ENCODE data around the gene C16orf78.

The C16orf78 gene

GRCh38 chr16:49415083-49415482 is 41.5 kb downstream of the C16orf78 start:
- Histone ChIP-seq H3K79me1 (ENCODE audit: low read length) (no peaks in the 10 kb centered on the region), H2AK5ac (ENCODE audit: low read length) (no peak overlapping the region), H2BK120ac (ENCODE audit: insufficient read depth, low read length, poor library complexity) (no peak overlapping the region), H2AFZ (ENCODE audit: insufficient read depth, low read length, poor library complexity) (no peak overlapping the region), H3K4me3 (ENCODE audit: low read depth, low read length) (no peak overlapping the region), H3K23ac (ENCODE audit: low read length) (no peak overlapping the region), H4K8ac (ENCODE audit: low read depth, low read length) (no peak overlapping the region), H3K18ac (ENCODE audit: low read length) (no peak overlapping the region), H3K27me3 (ENCODE audit: insufficient read depth, low read length) (no peaks in the 10 kb centered on the region), H3K4me1 (ENCODE audit: control insufficient read depth in 1 of 2, insufficient read depth in 2 of 2, low read length in 2 of 2) (no peaks in the 10 kb centered on the region), H4K91ac (ENCODE audit: low read depth, low read length) (no peak overlapping the region), H3K36me3 (ENCODE audit: control insufficient read depth in 1 of 2, insufficient read depth in 2 of 2, low read length in 2 of 2) (no peaks in the 10 kb centered on the region), H3K4ac (ENCODE audit: low read depth, low read length) (no peak overlapping the region), H2BK5ac (ENCODE audit: low read depth, low read length, poor library complexity) (no peak overlapping the region), H3K9ac (ENCODE audit: low read length) (no peak overlapping the region), H3K79me2 (ENCODE audit: control insufficient read depth, insufficient read depth, low read length, poor library complexity) (no peaks in the 10 kb centered on the region), H3K4me2 (ENCODE audit: low read length) (no peak overlapping the region), H3K9me3 (ENCODE audit: insufficient read depth, low read depth, low read length) (no peaks in the 10 kb centered on the region), H4K12ac (ENCODE audit: low read depth, low read length) (no peak overlapping the region), H3K14ac (ENCODE audit: low read length) (no peak overlapping the region), H3K27ac (ENCODE audit: low read depth, low read length) (no peak overlapping the region), H2BK12ac (ENCODE audit: low read length) (no peak overlapping the region)
- DNase-seq, result no peak
- WGBS (ENCODE audit: extremely low coverage, insufficient coverage, insufficient read length), result no CpG with 5 or more reads among the region's 10 CpGs

- H3K9me3 ChIP-seq (ENCODE audit: insufficient read depth, low read depth, low read length), result no peaks in the 10 kb centered on the region
- H3K18ac ChIP-seq (ENCODE audit: low read length), result no peak overlapping the region
- H3K14ac ChIP-seq (ENCODE audit: low read length), result no peak overlapping the region
- no peak overlapping the region for H2AK5ac ChIP-seq (ENCODE audit: low read length)
- no peak overlapping the region for H3K27ac ChIP-seq (ENCODE audit: low read depth, low read length)
- H2BK120ac ChIP-seq (ENCODE audit: insufficient read depth, low read length, poor library complexity), result no peak overlapping the region
- H3K9ac ChIP-seq (ENCODE audit: low read length), result no peak overlapping the region
- H3K4me1 ChIP-seq (ENCODE audit: control insufficient read depth in 1 of 2, insufficient read depth in 2 of 2, low read length in 2 of 2), result no peaks in the 10 kb centered on the region
- H2BK12ac ChIP-seq (ENCODE audit: low read length), result no peak overlapping the region
- no peak overlapping the region for H3K23ac ChIP-seq (ENCODE audit: low read length)
- no peaks in the 10 kb centered on the region for H3K27me3 ChIP-seq (ENCODE audit: insufficient read depth, low read length)
- no peak overlapping the region for H4K8ac ChIP-seq (ENCODE audit: low read depth, low read length)
- H3K79me1 ChIP-seq (ENCODE audit: low read length), result no peaks in the 10 kb centered on the region
- no peaks in the 10 kb centered on the region for H3K79me2 ChIP-seq (ENCODE audit: control insufficient read depth, insufficient read depth, low read length, poor library complexity)
- H3K36me3 ChIP-seq (ENCODE audit: control insufficient read depth in 1 of 2, insufficient read depth in 2 of 2, low read length in 2 of 2), result no peaks in the 10 kb centered on the region
- no peak overlapping the region for H3K4ac ChIP-seq (ENCODE audit: low read depth, low read length)
- H3K4me2 ChIP-seq (ENCODE audit: low read length), result no peak overlapping the region
- H4K91ac ChIP-seq (ENCODE audit: low read depth, low read length), result no peak overlapping the region
- no peak overlapping the region for H2AFZ ChIP-seq (ENCODE audit: insufficient read depth, low read length, poor library complexity)
- no CpG with 5 or more reads among the region's 15 CpGs for WGBS (ENCODE audit: extremely low coverage, insufficient coverage, insufficient read length)
- H4K12ac ChIP-seq (ENCODE audit: low read depth, low read length), result no peak overlapping the region
- H2BK5ac ChIP-seq (ENCODE audit: low read depth, low read length, poor library complexity), result no peak overlapping the region
- no peak for DNase-seq
- no peak overlapping the region for H3K4me3 ChIP-seq (ENCODE audit: low read depth, low read length)
Measured at GRCh38 chr16:49416001-49416675, 42.5 kb downstream of the C16orf78 start.

GRCh38 chr16:49417354-49417753 is 43.8 kb downstream of the C16orf78 start:
- no peak overlapping the region for H3K4ac ChIP-seq (ENCODE audit: low read depth, low read length)

GRCh38 chr16:49419006-49419405 is 45.4 kb downstream of the C16orf78 start:
- Histone ChIP-seq H3K4me1 (ENCODE audit: control insufficient read depth in 1 of 2, insufficient read depth in 2 of 2, low read length in 2 of 2) (no peaks in the 10 kb centered on the region), H4K8ac (ENCODE audit: low read depth, low read length) (no peak overlapping the region), H3K4me2 (ENCODE audit: low read length) (no peak overlapping the region), H3K9me3 (ENCODE audit: insufficient read depth, low read depth, low read length) (no peaks in the 10 kb centered on the region), H2BK5ac (ENCODE audit: low read depth, low read length, poor library complexity) (no peak overlapping the region), H3K27me3 (ENCODE audit: insufficient read depth, low read length) (no peaks in the 10 kb centered on the region), H3K4me3 (ENCODE audit: low read depth, low read length) (no peak overlapping the region), H3K14ac (ENCODE audit: low read length) (no peak overlapping the region), H3K4ac (ENCODE audit: low read depth, low read length) (no peak overlapping the region), H4K91ac (ENCODE audit: low read depth, low read length) (no peak overlapping the region), H2AK5ac (ENCODE audit: low read length) (no peak overlapping the region), H2BK12ac (ENCODE audit: low read length) (no peak overlapping the region), H3K79me2 (ENCODE audit: control insufficient read depth, insufficient read depth, low read length, poor library complexity) (no peaks in the 10 kb centered on the region), H3K79me1 (ENCODE audit: low read length) (no peaks in the 10 kb centered on the region), H4K12ac (ENCODE audit: low read depth, low read length) (no peak overlapping the region), H2AFZ (ENCODE audit: insufficient read depth, low read length, poor library complexity) (no peak overlapping the region), H3K23ac (ENCODE audit: low read length) (no peak overlapping the region), H3K36me3 (ENCODE audit: control insufficient read depth in 1 of 2, insufficient read depth in 2 of 2, low read length in 2 of 2) (no peaks in the 10 kb centered on the region), H3K27ac (ENCODE audit: low read depth, low read length) (no peak overlapping the region), H3K18ac (ENCODE audit: low read length) (no peak overlapping the region), H2BK120ac (ENCODE audit: insufficient read depth, low read length, poor library complexity) (no peak overlapping the region), H3K9ac (ENCODE audit: low read length) (no peak overlapping the region)
- no peak for DNase-seq
- no CpG with 5 or more reads among the region's 13 CpGs for WGBS (ENCODE audit: extremely low coverage, insufficient coverage, insufficient read length)

More at GRCh38 chr16:49417354-49417753, 43.8 kb downstream of the C16orf78 start:
- Histone ChIP-seq H3K9me3 (ENCODE audit: insufficient read depth, low read depth, low read length) (no peaks in the 10 kb centered on the region), H3K27ac (ENCODE audit: low read depth, low read length) (no peak overlapping the region), H2AK5ac (ENCODE audit: low read length) (no peak overlapping the region), H3K23ac (ENCODE audit: low read length) (no peak overlapping the region), H3K14ac (ENCODE audit: low read length) (no peak overlapping the region), H3K27me3 (ENCODE audit: insufficient read depth, low read length) (no peaks in the 10 kb centered on the region), H2BK12ac (ENCODE audit: low read length) (no peak overlapping the region), H4K8ac (ENCODE audit: low read depth, low read length) (no peak overlapping the region), H3K79me2 (ENCODE audit: control insufficient read depth, insufficient read depth, low read length, poor library complexity) (no peaks in the 10 kb centered on the region), H3K36me3 (ENCODE audit: control insufficient read depth in 1 of 2, insufficient read depth in 2 of 2, low read length in 2 of 2) (no peaks in the 10 kb centered on the region), H2AFZ (ENCODE audit: insufficient read depth, low read length, poor library complexity) (no peak overlapping the region), H3K79me1 (ENCODE audit: low read length) (no peaks in the 10 kb centered on the region), H3K18ac (ENCODE audit: low read length) (no peak overlapping the region), H3K4me3 (ENCODE audit: low read depth, low read length) (no peak overlapping the region), H2BK120ac (ENCODE audit: insufficient read depth, low read length, poor library complexity) (no peak overlapping the region), H3K9ac (ENCODE audit: low read length) (no peak overlapping the region), H3K4me2 (ENCODE audit: low read length) (no peak overlapping the region), H4K12ac (ENCODE audit: low read depth, low read length) (no peak overlapping the region), H3K4me1 (ENCODE audit: control insufficient read depth in 1 of 2, insufficient read depth in 2 of 2, low read length in 2 of 2) (no peaks in the 10 kb centered on the region), H2BK5ac (ENCODE audit: low read depth, low read length, poor library complexity) (no peak overlapping the region), H4K91ac (ENCODE audit: low read depth, low read length) (no peak overlapping the region)
- no peak for DNase-seq
- WGBS (ENCODE audit: extremely low coverage, insufficient coverage, insufficient read length), result no CpG with 5 or more reads among the region's 2 CpGs
